Measurements from ENCODE around the gene CEMIP. TPM values are rescaled to one million over a fixed set of nuclear protein-coding genes. Genes with fewer than 3 reads are reported as not detected.

The CEMIP gene
- total RNA-seq, 1 donor from 2014 or later: 5.3 TPM

GRCh38 chr15:80992006-80992405 lies 212.8 kb downstream of the CEMIP start:
- no peak for TF ChIP-seq CTCF (IDR thresholded peaks at IDR 0.05; ENCODE audit: insufficient read depth, low read length, severe bottlenecking)
- no peaks in the 10 kb centered on the region for H3K27me3 ChIP-seq (ENCODE audit: control insufficient read depth, insufficient read depth, low read length)
- no peak overlapping the region for H3K4me3 ChIP-seq (ENCODE audit: low read depth, low read length)
- H3K36me3 ChIP-seq (ENCODE audit: control insufficient read depth, insufficient read depth, low read length): no peaks in the 10 kb centered on the region
- DNase-seq (ENCODE audit: low read depth) (no peak), FAIRE-seq (no peak)

- DNase-seq (ENCODE audit: low read depth) (peak; percentile 44), FAIRE-seq (no peak)
- Histone ChIP-seq H3K27me3 (ENCODE audit: control insufficient read depth, insufficient read depth, low read length) (no peaks in the 10 kb centered on the region), H3K4me3 (ENCODE audit: low read depth, low read length) (no peak overlapping the region), H3K36me3 (ENCODE audit: control insufficient read depth, insufficient read depth, low read length) (no peaks in the 10 kb centered on the region)
- TF ChIP-seq CTCF (IDR thresholded peaks at IDR 0.05; ENCODE audit: insufficient read depth, low read length, severe bottlenecking): no peak
Measured at GRCh38 chr15:80992441-80992840, 213.3 kb downstream of the CEMIP start.

- peak; percentile 65 for TF ChIP-seq CTCF (IDR thresholded peaks at IDR 0.05; ENCODE audit: insufficient read depth, low read length, severe bottlenecking)
- no peaks in the 10 kb centered on the region for H3K36me3 ChIP-seq (ENCODE audit: control insufficient read depth, insufficient read depth, low read length)
- DNase-seq (ENCODE audit: low read depth) (peak; percentile 18), FAIRE-seq (no peak)
- H3K4me3 ChIP-seq (ENCODE audit: low read depth, low read length): no peak overlapping the region
- H3K27me3 ChIP-seq (ENCODE audit: control insufficient read depth, insufficient read depth, low read length): no peaks in the 10 kb centered on the region
Measured at GRCh38 chr15:80996247-80996646, 217.1 kb downstream of the CEMIP start.

GRCh38 chr15:80997692-80998091 lies 218.5 kb downstream of the CEMIP start:
- H3K4me3 ChIP-seq (ENCODE audit: low read depth, low read length): no peak overlapping the region
- no peak for FAIRE-seq
- H3K27me3 ChIP-seq (ENCODE audit: control insufficient read depth, insufficient read depth, low read length): no peaks in the 10 kb centered on the region
- no peak for DNase-seq (ENCODE audit: low read depth)
- no peaks in the 10 kb centered on the region for H3K36me3 ChIP-seq (ENCODE audit: control insufficient read depth, insufficient read depth, low read length)
- no peak for TF ChIP-seq CTCF (IDR thresholded peaks at IDR 0.05; ENCODE audit: insufficient read depth, low read length, severe bottlenecking)

GRCh38 chr15:80998251-80998650 lies 219.1 kb downstream of the CEMIP start:
- DNase-seq (ENCODE audit: low read depth): no peak
- TF ChIP-seq CTCF (IDR thresholded peaks at IDR 0.05; ENCODE audit: insufficient read depth, low read length, severe bottlenecking): no peak
- peaks cover 1% of the 10 kb centered on the region for H3K36me3 ChIP-seq (ENCODE audit: control insufficient read depth, insufficient read depth, low read length)

GRCh38 chr15:80999623-81000036 lies 220.5 kb downstream of the CEMIP start:
- no peaks in the 10 kb centered on the region for H3K27me3 ChIP-seq (ENCODE audit: control insufficient read depth, insufficient read depth, low read length)
- peaks cover 3% of the 10 kb centered on the region for H3K36me3 ChIP-seq (ENCODE audit: control insufficient read depth, insufficient read depth, low read length)
- no peak for FAIRE-seq
- H3K4me3 ChIP-seq (ENCODE audit: low read depth, low read length): peak overlapping the region; percentile 88
- DNase-seq (ENCODE audit: low read depth): peak; percentile 60
- TF ChIP-seq CTCF (IDR thresholded peaks at IDR 0.05; ENCODE audit: insufficient read depth, low read length, severe bottlenecking): no peak

More at GRCh38 chr15:80998251-80998650, 219.1 kb downstream of the CEMIP start:
- H3K4me3 ChIP-seq (ENCODE audit: low read depth, low read length): no peak overlapping the region
- H3K27me3 ChIP-seq (ENCODE audit: control insufficient read depth, insufficient read depth, low read length): no peaks in the 10 kb centered on the region
- no peak for FAIRE-seq

Measured in bronchial epithelial cell (primary cell).